GM18517 (cell line): ENCODE measurements around the gene SMCO2.

Source experiments
- ATAC-seq: cut with Tn5 transposase; IDR thresholded peaks from one replicate; pipeline ENCODE4 v1.9.1; 2021; ENCODE audit warnings: mild to moderate bottlenecking, moderate library complexity; ENCODE audit not compliant: unreplicated experiment

The SMCO2 gene

DNA sequence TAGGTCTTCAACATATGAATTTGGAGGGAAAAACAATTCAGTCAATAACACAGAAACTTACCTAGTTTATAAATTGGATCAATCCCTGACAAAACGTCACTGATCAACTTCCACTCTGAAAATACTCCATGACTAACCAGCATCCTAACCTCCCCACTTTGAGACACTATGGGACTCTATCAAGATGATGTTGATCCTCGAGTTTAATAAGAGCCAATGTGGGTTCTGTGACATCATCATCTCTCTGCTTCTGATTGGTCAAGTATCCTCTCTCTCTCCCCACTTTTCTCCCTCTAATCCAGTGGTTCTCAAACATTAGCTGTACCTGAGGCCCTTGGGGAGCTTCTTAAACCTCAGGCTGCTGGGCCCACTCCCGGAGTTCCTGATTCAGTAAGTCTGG lies at the start of gene SMCO2:
SMCO2 (plus strand) TSS at position 301 of the 400 bp plus-strand sequence. CDS start 23,896 bp downstream, outside the sequence.
- no peak for ATAC-seq

DNA sequence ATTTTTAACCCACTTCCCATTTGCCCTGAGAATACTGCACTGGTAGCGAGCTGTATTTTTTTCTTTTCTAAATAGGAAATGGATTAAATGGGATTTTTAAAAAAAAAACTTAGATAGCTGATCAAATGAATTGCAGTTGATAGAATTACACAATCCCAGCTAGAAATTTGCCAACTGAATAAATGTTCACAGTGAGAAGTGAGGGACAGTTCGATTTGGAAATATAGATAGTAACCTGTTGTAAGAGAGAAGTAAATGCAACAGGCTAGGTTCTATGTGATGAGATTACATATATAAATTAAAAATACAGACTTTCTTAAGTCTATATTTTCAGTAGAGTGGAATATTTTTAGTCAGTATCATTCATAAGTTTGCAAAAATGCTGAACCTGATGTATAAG lies 48.1 kb upstream of the SMCO2 start:
- ATAC-seq, result no peak

DNA sequence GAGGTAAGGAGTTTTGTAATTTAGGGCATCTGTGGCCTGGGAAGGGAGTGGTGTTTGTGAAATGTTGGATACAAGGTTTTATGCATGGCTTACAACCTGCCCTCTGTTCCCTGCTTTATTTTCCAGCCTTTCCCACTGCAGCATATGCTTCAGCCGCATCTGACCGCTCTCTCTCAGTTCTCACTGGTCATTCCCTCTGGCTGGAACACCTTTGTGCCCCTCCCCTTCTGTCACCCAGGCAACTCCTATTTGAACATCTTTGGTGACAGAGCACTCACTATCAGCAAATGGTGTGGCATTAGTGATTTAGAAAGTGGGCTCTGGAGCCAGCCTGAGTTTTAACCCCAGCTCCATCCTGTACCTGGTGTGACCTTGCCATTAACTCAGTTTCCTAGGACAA lies 47.5 kb upstream of the SMCO2 start:
- no peak for ATAC-seq

DNA sequence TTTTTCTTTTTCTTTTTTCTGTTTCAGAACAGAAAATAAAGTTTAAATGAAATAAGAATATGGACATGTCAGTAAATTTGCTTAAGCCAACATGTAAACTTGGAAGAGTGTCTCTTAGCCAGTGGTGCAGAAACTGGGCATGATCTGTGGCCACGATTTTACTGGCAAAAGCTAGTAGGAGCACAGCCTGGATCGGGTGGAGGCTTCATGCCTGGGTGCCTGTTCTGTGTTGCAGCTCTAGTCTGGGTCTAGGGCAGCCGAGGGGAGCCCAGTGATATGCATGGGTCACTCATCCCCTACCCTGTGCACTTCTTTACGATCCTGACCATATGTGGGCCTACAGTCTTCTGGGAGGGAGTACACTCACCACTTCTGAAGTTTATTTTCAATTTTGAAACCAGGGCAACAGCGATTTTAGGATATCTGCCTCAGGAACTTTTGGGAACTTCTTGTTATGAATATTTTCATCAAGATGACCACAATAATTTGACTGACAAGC lies 45.6 kb upstream of the SMCO2 start:
- no peak for ATAC-seq

DNA sequence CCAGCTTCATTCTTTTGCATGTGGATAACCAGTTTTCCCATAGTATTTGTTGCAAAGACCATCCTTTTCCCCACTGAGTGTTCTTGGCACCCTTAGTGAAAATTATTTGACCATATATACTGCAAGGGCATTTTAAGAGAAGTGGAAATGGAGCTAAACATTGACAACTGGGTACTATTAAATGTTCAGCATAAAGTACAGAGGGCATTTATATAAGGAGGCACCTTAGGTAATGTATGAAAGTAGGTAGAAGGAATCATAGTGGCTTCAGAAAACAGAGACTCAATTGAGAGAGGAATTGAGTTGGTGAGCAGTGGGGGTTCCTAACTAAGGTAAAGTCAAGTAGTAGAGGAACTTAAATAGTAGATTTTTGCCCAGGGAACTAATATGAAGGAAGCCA lies 34.5 kb upstream of the SMCO2 start:
- ATAC-seq, result no peak

DNA sequence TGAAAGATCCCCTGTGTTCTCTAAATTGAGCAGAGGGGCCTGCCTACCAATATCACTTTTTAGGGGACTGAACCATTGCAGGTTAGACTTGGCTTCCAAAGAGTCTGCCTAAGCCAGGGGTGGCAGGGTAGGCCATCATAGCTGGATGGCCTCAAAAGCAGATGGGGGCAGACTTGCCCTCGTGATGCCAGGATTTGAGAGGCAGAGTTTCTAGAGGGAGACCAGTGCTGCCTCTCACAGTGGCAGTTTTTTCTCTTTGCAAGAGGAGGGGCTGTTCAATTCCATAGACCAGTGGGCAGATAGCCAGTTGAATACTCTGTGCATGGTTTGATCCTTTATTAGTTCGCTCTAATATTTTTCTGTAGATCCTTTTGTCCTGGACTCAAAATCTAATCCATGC lies 23.8 kb upstream of the SMCO2 start:
- no peak for ATAC-seq

DNA sequence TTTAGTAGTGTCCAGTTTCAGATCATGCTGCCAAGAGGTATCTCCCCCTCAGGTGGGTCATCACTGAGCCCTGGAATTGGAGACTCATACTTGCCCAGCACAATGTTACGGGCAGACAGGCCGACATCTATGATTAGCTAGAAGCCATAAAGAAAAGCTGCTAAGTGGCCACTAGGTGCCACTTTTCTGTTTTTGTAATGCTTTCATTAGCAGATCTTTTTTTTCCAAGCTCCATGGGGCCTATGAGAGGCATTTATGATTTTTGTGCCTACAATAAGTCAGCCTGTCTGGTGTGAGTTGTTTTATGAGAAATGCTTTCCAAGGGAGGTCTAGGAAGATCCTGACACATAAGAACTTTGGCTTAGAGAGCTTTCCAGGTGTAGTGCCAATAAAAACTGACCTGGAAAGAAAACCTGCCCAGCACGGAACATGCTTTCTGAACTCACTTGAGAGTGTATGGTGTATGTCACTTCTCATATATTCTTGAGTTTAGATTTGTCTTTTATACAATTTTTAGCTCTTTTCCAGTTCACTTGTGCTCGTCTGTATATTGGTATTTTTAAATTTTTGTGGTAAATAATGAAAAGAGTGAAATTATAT lies 21.8 kb upstream of the SMCO2 start:
- ATAC-seq, result no peak

DNA sequence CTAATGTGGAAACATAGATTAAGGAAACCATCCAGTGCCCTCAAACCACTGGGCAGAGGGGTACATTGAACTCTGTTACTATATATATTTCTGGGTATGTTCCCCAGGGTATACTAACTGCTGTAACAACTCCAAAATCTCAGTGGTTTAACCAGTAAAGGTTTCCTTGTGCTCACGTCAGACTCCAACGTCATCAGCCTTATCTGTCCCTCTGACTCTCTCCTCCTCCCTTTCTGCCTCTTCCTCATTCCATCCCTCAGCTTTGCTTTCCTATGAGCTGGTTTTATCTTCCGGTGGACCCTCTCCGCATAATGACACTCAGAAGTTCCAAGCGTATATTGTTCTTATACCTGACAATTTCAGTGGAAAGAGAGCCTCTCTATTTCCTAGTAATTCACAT lies 21.2 kb upstream of the SMCO2 start:
- no peak for ATAC-seq

DNA sequence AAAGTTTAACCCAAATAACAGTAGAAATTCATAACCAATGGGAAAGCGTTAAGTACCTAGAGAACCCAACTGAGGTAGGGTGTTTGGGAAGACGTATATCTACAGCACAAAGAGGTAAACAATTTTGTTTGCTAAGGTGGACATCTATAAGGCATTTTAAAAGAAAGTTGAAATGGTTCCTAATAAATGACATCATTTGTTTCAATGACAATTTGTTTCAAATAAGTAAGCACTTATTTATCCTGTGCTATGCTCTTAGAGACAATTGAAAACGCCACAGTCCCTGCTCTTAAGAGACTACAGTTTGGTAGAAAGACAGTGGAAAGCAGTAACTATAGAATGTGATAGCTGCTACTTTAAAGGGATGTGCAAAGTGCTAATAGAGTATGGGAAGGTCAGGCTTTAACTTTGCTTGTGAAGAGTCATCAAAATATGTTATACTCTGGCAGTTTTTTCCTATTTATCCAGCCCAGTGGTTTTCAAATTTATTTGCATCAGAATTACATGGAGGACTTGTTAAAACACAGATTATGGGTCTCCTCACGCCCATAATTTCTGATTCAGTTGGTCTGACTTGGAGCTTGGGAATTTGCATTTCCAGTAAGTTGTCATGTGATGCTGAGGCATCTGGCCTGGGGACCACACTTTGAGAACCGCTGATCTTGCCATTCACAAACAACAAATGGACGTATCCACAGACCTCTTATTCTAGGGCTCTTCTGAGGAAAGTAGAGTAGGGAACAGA lies 19.6 kb upstream of the SMCO2 start:
- ATAC-seq, result no peak

DNA sequence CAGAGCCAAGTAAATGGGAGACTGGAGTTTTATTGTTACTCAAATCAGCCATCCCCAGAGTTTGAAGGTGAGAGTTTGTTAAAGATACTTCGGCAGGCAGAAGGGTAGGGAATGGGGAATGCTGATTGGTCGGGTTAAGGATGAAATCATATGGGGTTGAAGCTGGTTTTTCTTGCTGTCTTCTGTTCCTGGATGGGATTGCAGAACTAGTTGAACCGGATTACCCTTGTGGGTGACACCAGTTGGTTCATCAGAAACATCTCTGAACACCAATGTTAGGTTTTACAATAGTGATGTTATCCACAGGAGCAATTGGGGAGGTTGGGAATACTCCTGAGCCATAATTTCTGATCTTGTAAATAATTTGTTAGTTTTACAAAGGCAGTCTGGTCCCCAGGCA lies 18.7 kb upstream of the SMCO2 start:
- no peak for ATAC-seq

DNA sequence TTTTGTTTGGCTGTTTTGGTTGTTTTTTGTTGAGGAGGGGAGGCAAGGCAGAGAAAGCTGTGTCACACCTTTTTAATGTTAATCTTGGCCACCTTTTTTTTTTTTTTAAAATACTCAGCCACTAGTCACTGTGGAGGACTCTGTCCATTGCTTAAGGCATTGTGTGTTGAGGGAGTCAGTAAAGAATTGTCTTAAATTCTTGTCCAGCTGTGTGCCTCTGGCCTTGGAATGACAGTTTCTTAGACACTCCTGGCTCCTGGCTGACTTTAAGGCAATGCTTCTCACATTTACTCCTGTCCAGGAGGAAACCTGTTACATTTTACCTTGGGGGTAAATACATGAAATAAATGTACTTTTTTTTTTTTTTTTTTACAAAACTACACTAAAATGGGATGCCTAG lies 18.1 kb upstream of the SMCO2 start:
- no peak for ATAC-seq

DNA sequence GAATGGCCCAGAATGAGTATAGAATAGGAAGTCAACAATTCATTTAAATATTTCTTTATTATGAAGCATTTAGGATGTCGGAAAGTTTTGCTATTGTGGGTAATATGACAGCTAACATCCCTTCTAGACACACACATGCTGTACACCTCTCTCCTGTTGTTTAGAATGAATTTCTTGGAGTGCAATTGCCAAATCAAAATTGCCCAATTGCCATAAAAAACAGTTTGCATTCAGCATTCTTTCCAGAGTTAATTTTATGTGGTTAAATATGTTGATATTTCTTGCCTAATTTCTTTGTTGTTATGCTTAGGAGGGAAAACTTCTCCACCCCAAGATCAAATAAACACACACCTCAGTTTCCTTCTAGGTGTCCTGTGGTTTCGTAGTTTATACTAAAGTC lies 16.9 kb upstream of the SMCO2 start:
- no peak for ATAC-seq

DNA sequence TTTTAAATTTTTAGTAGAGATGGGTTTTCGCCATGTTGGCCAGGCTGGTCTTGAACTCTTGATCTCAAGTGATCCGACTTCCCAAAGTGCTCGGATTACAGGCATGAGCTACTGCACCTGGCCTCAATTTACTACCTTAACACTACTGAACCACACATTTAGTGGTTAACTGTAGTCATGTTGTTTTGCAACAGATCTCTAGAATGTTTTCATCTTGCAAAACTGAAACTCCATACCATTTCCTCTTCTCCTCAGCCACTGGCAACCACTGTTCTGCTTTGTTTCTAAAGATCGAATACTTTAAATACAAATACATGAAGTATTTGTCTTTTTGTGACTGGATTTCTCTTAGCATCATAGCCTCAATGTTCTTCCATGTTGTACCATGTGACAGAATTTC lies 15.4 kb upstream of the SMCO2 start:
- no peak for ATAC-seq

DNA sequence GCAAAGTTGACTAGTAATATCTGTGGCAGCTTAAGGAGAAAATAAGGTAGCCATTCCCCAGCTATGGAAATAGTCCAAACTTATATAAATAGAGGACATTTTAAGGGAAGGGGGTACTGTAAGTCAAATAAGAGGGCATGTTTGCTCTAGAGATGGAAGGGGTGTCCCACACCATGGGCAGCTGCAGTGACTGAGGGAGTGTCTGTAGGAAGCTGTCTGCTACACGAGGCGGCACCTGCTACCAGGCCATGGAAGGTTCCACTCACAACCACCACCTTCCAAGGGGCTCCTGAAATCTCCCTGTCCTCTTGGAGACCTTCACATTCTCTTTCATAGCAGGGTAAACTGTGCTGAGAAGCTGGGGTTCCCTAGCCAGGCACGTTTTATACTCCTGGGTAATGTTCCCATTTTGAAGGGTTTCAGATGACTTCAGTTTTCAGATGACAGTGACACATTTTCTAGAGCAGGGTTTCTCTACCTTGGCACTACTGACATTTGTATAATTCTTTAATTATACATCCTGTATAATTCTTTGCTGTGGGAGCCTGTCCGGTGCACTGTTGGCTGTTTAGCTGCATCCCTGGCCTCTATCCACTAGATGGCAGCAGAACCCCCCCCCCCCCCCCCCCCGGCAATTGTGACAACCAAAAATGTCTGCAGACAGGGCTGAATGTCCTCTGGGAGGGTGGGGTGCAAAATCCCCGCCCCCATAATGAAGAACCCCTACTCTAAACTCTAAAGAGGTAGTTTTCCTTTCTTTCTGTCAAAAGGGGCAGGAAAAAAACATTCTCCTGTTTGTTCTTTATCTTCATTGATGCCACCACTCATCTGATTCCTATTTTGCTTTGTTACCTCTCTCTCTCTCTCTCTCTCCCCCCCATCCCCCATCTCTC lies 11.6 kb upstream of the SMCO2 start:
- no peak for ATAC-seq

DNA sequence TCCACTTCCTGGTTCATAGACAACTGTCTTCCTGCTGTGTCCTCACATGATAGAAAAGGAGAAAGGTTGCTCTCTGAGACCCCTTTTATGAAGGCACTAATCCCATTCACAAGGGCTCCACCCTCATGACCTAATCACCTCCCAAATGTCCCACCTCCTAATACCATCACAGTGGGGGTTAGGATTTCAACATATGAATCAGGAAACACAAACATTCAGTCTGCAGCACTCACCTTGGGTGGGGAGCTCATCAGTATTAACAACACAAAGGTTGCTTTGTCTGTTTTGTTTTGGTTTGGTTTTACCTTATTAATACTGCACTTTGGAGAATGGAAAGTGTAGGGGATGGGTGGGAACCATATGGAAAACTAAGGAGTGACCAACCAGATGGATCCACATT lies 10.5 kb upstream of the SMCO2 start:
- no peak for ATAC-seq

DNA sequence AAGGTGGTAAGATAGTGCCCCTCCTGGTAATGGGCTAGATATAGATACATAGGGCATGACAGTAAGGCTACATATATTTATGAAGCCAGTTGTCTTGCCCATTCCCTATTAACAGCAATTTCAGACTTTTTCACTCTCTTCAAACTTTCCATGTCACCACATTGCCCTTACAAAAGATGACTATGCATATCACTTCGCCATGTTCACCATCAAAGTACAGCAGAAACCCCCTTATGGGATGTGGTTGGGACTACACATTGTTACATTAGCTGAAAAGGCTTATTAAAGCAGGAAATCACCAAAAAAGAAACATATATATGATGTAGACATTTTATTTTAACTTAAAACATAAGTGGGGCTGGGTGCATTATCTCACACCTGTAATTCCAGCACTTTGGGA lies 9.8 kb upstream of the SMCO2 start:
- ATAC-seq, result no peak

DNA sequence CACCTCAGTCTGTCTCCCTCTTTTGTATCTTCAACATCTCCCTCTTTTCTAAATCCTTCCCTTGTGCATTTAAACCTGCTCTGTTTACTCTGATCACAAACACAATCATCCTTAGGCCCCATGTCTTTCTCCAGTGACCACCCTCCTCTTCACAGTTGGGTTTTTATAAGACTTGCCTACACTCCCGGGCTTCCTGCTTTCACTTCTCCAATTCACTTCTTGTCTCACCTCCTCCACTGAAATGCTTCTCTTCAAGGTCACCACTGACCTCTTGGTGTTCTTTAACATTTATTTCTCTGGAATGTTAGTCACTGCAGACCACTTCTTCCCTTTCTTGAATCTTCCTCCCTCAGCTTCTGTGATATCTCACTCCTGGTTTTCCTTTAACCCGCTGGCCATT lies 8.7 kb upstream of the SMCO2 start:
- no peak for ATAC-seq

DNA sequence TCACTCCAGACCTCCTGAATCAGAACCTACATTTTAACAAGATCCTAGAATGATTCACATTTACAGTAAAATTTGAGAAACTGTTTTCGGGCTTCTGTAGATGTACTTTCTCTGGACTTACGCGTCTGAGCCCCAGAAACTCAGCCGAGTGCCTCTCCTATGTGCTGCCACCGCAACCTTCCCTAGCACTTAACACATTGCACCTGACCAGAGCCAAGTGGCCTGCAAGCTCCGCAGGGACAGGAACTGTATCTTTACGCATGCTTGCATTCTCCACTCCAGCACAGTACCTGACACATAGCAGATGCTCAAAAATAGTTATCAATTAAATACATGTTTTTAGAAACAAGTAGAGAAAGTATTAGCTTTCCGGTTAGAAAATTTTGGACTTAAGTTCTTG lies 1.2 kb downstream of the SMCO2 start:
- ATAC-seq, result no peak

DNA sequence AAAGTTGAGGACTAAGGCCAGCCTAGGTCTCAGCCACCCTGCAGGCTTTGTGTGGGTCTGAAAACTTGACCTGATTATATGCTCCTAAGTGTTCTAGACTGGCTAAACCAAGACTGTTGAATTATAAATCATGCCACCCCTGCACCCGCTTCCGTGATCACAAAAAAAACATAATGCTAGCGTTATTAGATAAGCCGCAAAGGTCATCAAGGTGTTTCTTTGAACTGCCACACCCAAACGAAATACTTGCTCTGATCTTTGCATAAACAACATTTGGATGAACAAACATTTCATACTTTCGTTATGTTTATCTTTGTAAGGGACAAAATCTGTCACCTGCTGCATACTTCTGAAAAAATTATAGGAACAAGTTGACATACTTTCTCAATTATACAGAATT lies 2.5 kb downstream of the SMCO2 start:
- no peak for ATAC-seq

DNA sequence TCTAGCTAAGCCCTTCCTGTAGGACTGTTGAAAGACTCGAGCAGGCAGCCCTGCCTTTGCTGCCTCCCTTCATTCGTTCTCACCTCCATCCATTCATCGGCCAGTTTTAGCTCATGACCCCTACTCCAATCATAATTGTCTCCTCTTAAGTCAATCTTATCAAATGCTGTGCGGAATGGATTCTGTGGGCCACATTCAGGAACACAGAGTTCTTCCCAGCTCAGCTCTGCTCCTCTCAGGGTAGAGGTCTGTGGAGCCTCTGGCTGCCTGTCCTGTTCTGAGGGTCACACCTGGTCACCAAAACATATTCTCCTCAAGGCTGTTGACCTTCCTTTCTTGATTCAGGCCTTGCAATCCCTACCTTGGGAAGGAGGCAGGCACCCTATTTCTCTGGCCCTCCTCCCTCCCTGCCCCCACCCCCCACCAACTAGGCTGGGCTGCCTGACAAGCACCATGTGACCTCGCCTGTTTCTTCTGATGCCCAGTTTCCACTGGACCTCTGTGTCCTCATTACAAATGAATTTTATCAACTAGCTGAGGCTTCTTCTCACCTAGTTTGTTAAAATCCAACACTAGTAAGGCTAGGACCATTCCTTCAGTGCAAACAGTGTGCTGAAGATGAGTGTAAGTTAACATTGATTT lies 3.5 kb downstream of the SMCO2 start:
- no peak for ATAC-seq
